Coronary artery (tissue), 2 donors: Measurements from ENCODE around the gene ZNF442.
"Not testable (repeated sequence)": the region's sequence is repeated elsewhere in the genome, so short reads cannot be mapped to it uniquely, and the experiment has no call there.

Experiments
- DNase-seq: peaks from one replicate; pipeline ENCODE4 v3.0.0-alpha.2; 2017; ENCODE audit warnings: low spot score
- H3K27ac ChIP-seq, 2 donors: fragments of 200-600 bp; sonication (generic); one replicate each; pipeline ENCODE4 v1.5.1; 2016 to 2019
- H3K4me3 ChIP-seq: fragments of 200-600 bp; sonication (generic); 2 replicates; pipeline ENCODE4 v1.5.1; 2016; ENCODE audit warnings: mild to moderate bottlenecking, moderate library complexity
- TF ChIP-seq, protein P1 (sequence below): fragments of 200-600 bp; sonication (generic); IDR thresholded peaks from one replicate; pipeline ENCODE4 v1.5.1; 2019; ENCODE audit warnings: antibody characterized with exemption

ZNF442 gene

GRCh38 chr19:12318782-12319413 is 46.6 kb downstream of the ZNF442 start:
- no peak overlapping the region for H3K4me3 ChIP-seq
- TF ChIP-seq, protein P1, sequence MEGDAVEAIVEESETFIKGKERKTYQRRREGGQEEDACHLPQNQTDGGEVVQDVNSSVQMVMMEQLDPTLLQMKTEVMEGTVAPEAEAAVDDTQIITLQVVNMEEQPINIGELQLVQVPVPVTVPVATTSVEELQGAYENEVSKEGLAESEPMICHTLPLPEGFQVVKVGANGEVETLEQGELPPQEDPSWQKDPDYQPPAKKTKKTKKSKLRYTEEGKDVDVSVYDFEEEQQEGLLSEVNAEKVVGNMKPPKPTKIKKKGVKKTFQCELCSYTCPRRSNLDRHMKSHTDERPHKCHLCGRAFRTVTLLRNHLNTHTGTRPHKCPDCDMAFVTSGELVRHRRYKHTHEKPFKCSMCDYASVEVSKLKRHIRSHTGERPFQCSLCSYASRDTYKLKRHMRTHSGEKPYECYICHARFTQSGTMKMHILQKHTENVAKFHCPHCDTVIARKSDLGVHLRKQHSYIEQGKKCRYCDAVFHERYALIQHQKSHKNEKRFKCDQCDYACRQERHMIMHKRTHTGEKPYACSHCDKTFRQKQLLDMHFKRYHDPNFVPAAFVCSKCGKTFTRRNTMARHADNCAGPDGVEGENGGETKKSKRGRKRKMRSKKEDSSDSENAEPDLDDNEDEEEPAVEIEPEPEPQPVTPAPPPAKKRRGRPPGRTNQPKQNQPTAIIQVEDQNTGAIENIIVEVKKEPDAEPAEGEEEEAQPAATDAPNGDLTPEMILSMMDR: no peak
- DNase-seq: no peak

GRCh38 chr19:12314553-12314952 is 50.9 kb downstream of the ZNF442 start:
- Histone ChIP-seq H3K4me3 (no peak overlapping the region), H3K27ac (no peak overlapping the region)
- TF ChIP-seq, protein P1: no peak
- no peak for DNase-seq

More at GRCh38 chr19:12318782-12319413, 46.6 kb downstream of the ZNF442 start:
- no peak overlapping the region for H3K27ac ChIP-seq

- not testable (repeated sequence) for DNase-seq
These were observed 56.6 kb downstream of the ZNF442 start for GRCh38 chr19:12308891-12309290.

More at GRCh38 chr19:12308891-12309290, 56.6 kb downstream of the ZNF442 start:
- not testable (repeated sequence) for H3K4me3 ChIP-seq, H3K27ac ChIP-seq
